ENCODE measurements around the gene WDR36. TPM values are rescaled to one million over a fixed set of nuclear protein-coding genes. Genes with fewer than 3 reads are reported as not detected.

Gene WDR36
- total RNA-seq, 2 donors from 2014 or later, result 10.5 to 12.6 TPM

DNA sequence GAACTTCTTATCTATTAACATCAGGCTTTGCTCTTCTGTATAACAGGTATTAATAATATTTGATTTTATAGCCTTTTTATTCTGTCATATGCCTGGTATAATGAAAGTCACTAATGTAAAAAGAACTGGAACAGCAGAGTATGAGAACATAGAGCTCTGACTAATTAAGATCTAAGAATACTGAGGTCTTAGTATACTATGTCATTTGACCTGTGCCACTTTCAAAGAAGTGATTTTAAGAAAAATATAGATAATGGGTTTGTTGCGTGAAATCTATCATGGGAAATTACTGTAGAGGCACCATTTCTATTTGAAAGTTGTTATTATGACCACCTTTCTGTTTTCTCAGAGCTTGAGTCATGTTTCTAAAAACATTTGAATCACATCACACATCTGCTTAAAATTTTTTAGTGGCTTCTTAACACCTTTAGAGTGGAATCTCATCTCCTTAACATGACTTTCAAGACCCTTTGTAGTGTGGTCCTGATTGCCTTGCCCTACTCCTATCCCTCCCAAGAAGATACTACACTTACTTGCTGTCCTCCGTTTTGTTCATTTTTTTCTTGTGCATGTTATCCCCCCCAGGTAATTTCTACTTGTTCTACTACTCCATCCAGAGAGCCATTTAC, 14.3 kb downstream of the WDR36 start:
- Histone ChIP-seq H3K36me3 (peaks cover 91% of the 10 kb centered on the region), H3K27ac (no peak overlapping the region), H3K27me3 (no peaks in the 10 kb centered on the region), H3K4me1 (no peaks in the 10 kb centered on the region), H3K4me3 (no peak overlapping the region), H3K9me3 (no peaks in the 10 kb centered on the region)
- DNase-seq (ENCODE audit: low spot score), result no peak
- TF ChIP-seq, protein P1, sequence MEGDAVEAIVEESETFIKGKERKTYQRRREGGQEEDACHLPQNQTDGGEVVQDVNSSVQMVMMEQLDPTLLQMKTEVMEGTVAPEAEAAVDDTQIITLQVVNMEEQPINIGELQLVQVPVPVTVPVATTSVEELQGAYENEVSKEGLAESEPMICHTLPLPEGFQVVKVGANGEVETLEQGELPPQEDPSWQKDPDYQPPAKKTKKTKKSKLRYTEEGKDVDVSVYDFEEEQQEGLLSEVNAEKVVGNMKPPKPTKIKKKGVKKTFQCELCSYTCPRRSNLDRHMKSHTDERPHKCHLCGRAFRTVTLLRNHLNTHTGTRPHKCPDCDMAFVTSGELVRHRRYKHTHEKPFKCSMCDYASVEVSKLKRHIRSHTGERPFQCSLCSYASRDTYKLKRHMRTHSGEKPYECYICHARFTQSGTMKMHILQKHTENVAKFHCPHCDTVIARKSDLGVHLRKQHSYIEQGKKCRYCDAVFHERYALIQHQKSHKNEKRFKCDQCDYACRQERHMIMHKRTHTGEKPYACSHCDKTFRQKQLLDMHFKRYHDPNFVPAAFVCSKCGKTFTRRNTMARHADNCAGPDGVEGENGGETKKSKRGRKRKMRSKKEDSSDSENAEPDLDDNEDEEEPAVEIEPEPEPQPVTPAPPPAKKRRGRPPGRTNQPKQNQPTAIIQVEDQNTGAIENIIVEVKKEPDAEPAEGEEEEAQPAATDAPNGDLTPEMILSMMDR (IDR thresholded peaks at IDR 0.05), result no peak

DNA sequence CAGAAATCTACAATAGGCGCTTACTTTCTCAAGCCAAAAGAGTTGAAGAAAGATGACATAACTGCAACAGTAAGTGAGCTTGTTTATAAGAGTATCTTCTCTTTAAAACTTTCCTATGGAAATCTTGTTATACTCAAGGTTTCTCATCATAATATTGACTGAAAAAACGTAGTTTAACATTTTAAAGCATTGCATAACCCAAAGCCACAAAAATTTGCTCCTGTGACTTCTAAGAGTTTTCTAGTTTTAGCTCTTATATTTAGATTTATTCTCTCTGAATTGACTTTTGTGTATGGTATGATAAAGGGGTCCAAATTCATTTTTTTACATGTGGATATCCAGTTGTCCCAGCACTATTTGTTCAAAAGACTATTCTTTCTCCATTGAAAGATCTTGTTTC, 15.2 kb downstream of the WDR36 start:
- Histone ChIP-seq H3K4me3 (no peak overlapping the region), H3K36me3 (peaks cover 81% of the 10 kb centered on the region), H3K4me1 (no peaks in the 10 kb centered on the region), H3K27ac (no peak overlapping the region), H3K27me3 (no peaks in the 10 kb centered on the region), H3K9me3 (no peaks in the 10 kb centered on the region)
- TF ChIP-seq, protein P1 (IDR thresholded peaks at IDR 0.05), result no peak
- no peak for DNase-seq (ENCODE audit: low spot score)

DNA sequence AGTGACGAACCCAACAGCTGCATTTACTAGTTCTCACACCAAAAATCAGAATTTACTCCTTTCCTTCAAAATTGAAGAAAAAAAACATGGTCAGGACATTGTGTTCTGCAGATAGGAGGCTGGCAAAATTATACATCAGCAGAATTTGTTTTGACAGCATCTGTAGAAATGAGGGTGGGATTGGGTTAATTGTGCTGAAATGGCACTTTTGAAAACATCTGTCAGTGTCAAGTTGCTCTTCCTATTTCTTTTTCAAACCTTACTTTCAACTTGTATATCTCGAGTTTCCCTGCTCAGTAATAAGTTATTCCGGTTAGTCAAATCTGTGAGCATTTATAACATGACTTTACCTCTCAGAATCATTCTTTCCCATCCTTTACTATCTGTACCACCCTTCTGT, 19.8 kb downstream of the WDR36 start:
- Histone ChIP-seq H3K36me3 (peaks cover 60% of the 10 kb centered on the region), H3K4me3 (no peak overlapping the region), H3K27me3 (no peaks in the 10 kb centered on the region), H3K27ac (no peak overlapping the region), H3K4me1 (no peaks in the 10 kb centered on the region), H3K9me3 (no peaks in the 10 kb centered on the region)
- TF ChIP-seq, protein P1 (IDR thresholded peaks at IDR 0.05), result no peak
- no peak for DNase-seq (ENCODE audit: low spot score)

DNA sequence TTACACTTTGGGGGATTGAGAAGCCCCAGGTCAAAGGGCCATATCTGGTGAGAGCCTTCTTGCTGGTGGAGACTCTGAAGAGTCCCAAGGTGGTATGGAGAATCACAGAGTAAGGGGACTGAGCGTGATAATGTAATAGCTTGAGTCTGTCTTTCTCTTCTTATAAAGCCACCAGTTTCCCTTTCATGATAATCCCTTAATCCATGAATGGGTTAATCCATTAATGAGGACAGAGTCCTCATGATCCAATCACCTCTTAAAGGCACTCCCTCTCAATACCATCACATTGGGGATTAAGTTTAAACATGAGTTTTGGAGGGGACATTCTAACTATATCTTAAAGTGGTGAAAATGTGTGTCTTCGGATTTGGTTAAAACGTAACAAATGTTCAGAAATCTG, 21.5 kb downstream of the WDR36 start:
- Histone ChIP-seq H3K27ac (no peak overlapping the region), H3K27me3 (no peaks in the 10 kb centered on the region), H3K36me3 (peaks cover 53% of the 10 kb centered on the region), H3K4me1 (no peaks in the 10 kb centered on the region), H3K4me3 (no peak overlapping the region), H3K9me3 (no peaks in the 10 kb centered on the region)
- TF ChIP-seq, protein P1 (IDR thresholded peaks at IDR 0.05), result no peak
- no peak for DNase-seq (ENCODE audit: low spot score)

DNA sequence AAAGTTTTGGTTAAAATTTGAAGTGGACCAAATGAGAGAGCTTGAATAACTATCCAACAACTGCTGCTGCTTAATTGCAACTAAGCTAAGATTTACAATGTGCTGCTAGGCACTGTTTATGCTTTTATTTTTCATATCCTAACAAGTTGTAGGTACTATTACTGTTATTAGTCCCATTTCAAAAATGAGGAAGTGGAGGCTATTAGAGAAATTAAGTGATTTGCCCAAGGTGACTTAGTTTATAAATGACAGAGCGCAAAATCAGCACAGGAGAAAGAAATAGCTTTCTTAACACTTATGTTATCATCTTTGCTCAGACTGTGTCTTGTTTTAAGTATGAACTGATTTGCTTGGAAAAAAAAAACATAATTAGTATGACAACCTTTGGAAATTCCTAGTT, 23.1 kb downstream of the WDR36 start:
- Histone ChIP-seq H3K9me3 (no peaks in the 10 kb centered on the region), H3K4me1 (no peaks in the 10 kb centered on the region), H3K36me3 (peaks cover 45% of the 10 kb centered on the region), H3K27me3 (no peaks in the 10 kb centered on the region), H3K27ac (no peak overlapping the region), H3K4me3 (no peak overlapping the region)
- no peak for DNase-seq (ENCODE audit: low spot score)
- TF ChIP-seq, protein P1 (IDR thresholded peaks at IDR 0.05), result no peak

DNA sequence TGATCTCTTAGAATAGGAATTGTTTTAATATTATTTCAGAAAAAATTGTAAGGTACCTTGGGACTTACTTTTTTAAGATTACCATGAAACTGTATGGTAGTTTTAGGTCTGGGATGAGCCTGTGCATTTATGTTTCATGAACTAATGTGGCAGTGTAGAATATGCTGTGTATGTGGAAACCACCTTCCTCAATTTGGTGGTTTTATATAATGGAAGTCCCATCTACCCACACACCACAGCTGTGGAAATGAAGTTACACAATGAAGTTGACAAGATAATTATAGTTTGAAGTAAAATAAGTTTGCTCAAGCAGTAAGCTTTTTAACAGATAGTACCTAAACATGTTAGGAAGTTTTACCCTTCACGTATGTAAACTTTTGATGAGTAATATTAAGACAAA, 24.4 kb downstream of the WDR36 start:
- no peak overlapping the region for H3K27ac ChIP-seq
- H3K4me3 ChIP-seq, result no peak overlapping the region
- no peaks in the 10 kb centered on the region for H3K4me1 ChIP-seq
- TF ChIP-seq, protein P1 (IDR thresholded peaks at IDR 0.05), result no peak
- H3K9me3 ChIP-seq, result no peaks in the 10 kb centered on the region
- no peak for DNase-seq (ENCODE audit: low spot score)
- H3K27me3 ChIP-seq, result no peaks in the 10 kb centered on the region
- H3K36me3 ChIP-seq, result peaks cover 50% of the 10 kb centered on the region

Measured in right atrium auricular region (tissue), 2 donors.